ENCODE measurements around the gene HNRNPCL1. TPM values are rescaled to one million over a fixed set of nuclear protein-coding genes. Genes with fewer than 3 reads are reported as not detected.

HNRNPCL1 gene
- total and polyA plus RNA-seq, 2 of the 8 experiments (the other 6 are each of a cell fraction or from before 2014, with no cell fraction given), result not detected

- TF ChIP-seq CHD7 (IDR thresholded peaks at IDR 0.05; ENCODE audit: insufficient replicate concordance, low read length) (no peak), NRF1 (IDR thresholded peaks at IDR 0.05; ENCODE audit: low read depth, low read length) (no peak), SIX5 (IDR thresholded peaks at IDR 0.05; ENCODE audit: low read depth, low read length) (no peak), EZH2 (IDR thresholded peaks at IDR 0.05; ENCODE audit: low read depth, low read length, severe bottlenecking) (no peak), ZNF274 (IDR thresholded peaks at IDR 0.05; ENCODE audit: borderline replicate concordance, extremely low read depth, low read length) (no peak)
These were observed 3.3 kb upstream of the HNRNPCL1 start (continued) for GRCh38 chr1:12851779-12852178.

All from H1 (cell line).